GM12878 (cell line): ENCODE measurements around the gene SACS. TPM values are rescaled to one million over a fixed set of nuclear protein-coding genes. Genes with fewer than 3 reads are reported as not detected.

Experiments
- ATAC-seq: fragments of 200-7000 bp; cut with Tn5 transposase; 3 replicates; pipeline ENCODE4 v1.9.1; 2020; ENCODE audit warnings: mild to moderate bottlenecking, moderate library complexity
- BruUV-seq: library from RNA; stranded (reverse); fragments of 400-500 nt; replicated peaks from 2 replicates; lab custom pipeline; 2021; lab: Mats Ljungman, UMichigan
- CTCF ChIA-PET: fragments of 300-600 bp; sonication (Branson Sonifier 250); formaldehyde crosslinking; extraction: SDS; loops from one replicate; lab custom pipeline; 2021; ENCODE audit warnings: inconsistent platforms; lab: Yijun Ruan, JAX
- POLR2A ChIA-PET: fragments of 350-600 bp; formaldehyde crosslinking; extraction: SDS; loops from one replicate; lab custom pipeline; 2021; ENCODE audit warnings: inconsistent platforms; lab: Charles Lee
- RAD21 ChIA-PET: fragments of 300-600 bp; sonication (Branson Sonifier 250); formaldehyde crosslinking; loops from one replicate; lab custom pipeline; 2023; ENCODE audit warnings: antibody characterized with exemption; ENCODE audit not compliant: unreplicated experiment; lab: Charles Lee
- SMC1A ChIA-PET: fragments of 300-600 bp; sonication (Branson Sonifier 250); formaldehyde crosslinking; loops from one replicate; lab custom pipeline; 2023; ENCODE audit not compliant: unreplicated experiment, uncharacterized antibody; lab: Charles Lee
- DNase-seq: peaks from one replicate; pipeline ENCODE4 v3.0.0-alpha.2; 2011; ENCODE audit warnings: low read depth, low spot score
- FAIRE-seq: peaks from 3 replicates; lab custom pipeline; 2011; peaks lifted over from hg19 to GRCh38; lab: Jason Lieb, UNC
- H2AFZ ChIP-seq: 2 replicates; pipeline ENCODE4 v1.6.0; 2011; ENCODE audit warnings: low read depth, low read length, control low read depth; ENCODE audit not compliant: control insufficient read depth
- H3K27ac ChIP-seq: 2 replicates; pipeline ENCODE4 v1.5.1; 2011; ENCODE audit warnings: control low read depth; ENCODE audit not compliant: control insufficient read depth, insufficient read depth
- H3K27me3 ChIP-seq, 2 experiments: replicated peaks in 1 of 2; 2 replicates each; pipeline versions ENCODE4 v1.6.0 to v1.6.1; 2011; ENCODE audit warnings: low read length in 1 of 2; ENCODE audit not compliant: control insufficient read depth in 2 of 2, insufficient read depth in 2 of 2
- H3K36me3 ChIP-seq, 2 experiments: 2 replicates each; pipeline ENCODE4 v1.5.1; 2011; ENCODE audit warnings: low read length in 1 of 2; ENCODE audit not compliant: control insufficient read depth in 2 of 2, insufficient read depth in 2 of 2
- H3K4me1 ChIP-seq: 2 replicates; pipeline ENCODE4 v1.6.1; 2011; ENCODE audit warnings: mild to moderate bottlenecking, low read length, moderate library complexity, mixed read lengths; ENCODE audit not compliant: control insufficient read depth, insufficient read depth
- H3K4me2 ChIP-seq: 2 replicates; pipeline ENCODE4 v1.6.0; 2011; ENCODE audit warnings: control low read depth; ENCODE audit not compliant: control insufficient read depth, insufficient read depth
- H3K4me3 ChIP-seq: fragments of 200-600 bp; sonication (generic); 2 replicates; pipeline ENCODE4 v1.5.1; 2016
- H3K79me2 ChIP-seq: 2 replicates; pipeline ENCODE4 v1.6.0; 2011; ENCODE audit warnings: low read length; ENCODE audit not compliant: control insufficient read depth, insufficient read depth
- H3K9ac ChIP-seq: 2 replicates; pipeline ENCODE4 v1.8.0; 2011; ENCODE audit warnings: low read length, control low read depth, mixed read lengths; ENCODE audit not compliant: control insufficient read depth, insufficient read depth
- H3K9me3 ChIP-seq: replicated peaks from 3 replicates; pipeline ENCODE4 v1.5.1; 2011; ENCODE audit warnings: mild to moderate bottlenecking, low read length; ENCODE audit not compliant: control insufficient read depth, insufficient read depth
- H4K20me1 ChIP-seq: 2 replicates; pipeline ENCODE4 v1.6.0; 2011; ENCODE audit not compliant: control insufficient read depth, insufficient read depth
- BHLHE40 ChIP-seq, 2 experiments: fragments of 450-650 bp in 1 of 2; IDR thresholded peaks; 2 replicates each; pipeline ENCODE4 v1.6.1; 2011 to 2017; ENCODE audit warnings: low read depth in 2 of 2, borderline replicate concordance in 1 of 2, improper control_type of control experiment in 1 of 2, low read length in 1 of 2, mild to moderate bottlenecking in 1 of 2
- BRCA1 ChIP-seq: IDR thresholded peaks from 2 replicates; pipeline ENCODE4 v1.6.1; 2011; ENCODE audit warnings: low read depth, low read length, improper control_type of control experiment
- EP300 ChIP-seq, 2 experiments: fragments of 150-350 bp in 1 of 2; IDR thresholded peaks; 2 replicates each; pipeline ENCODE4 v1.6.1; 2011 to 2012; ENCODE audit warnings: low read depth in 2 of 2, low read length in 2 of 2, borderline replicate concordance in 1 of 2, improper control_type of control experiment in 1 of 2, inconsistent platforms in 1 of 2; ENCODE audit not compliant: control insufficient read depth in 1 of 2
- EZH2 ChIP-seq: IDR thresholded peaks from 2 replicates; pipeline ENCODE4 v1.6.1; 2012; ENCODE audit warnings: low read depth, mild to moderate bottlenecking, control low read depth, inconsistent platforms, low read length, borderline replicate concordance; ENCODE audit not compliant: control insufficient read depth
- FOXM1 ChIP-seq: IDR thresholded peaks from 2 replicates; pipeline ENCODE4 v1.6.1; 2012; ENCODE audit warnings: low read depth, mild to moderate bottlenecking, inconsistent platforms, low read length, moderate library complexity
- GATAD2B ChIP-seq: fragments of 450-650 bp; conservative IDR thresholded peaks from 2 replicates; pipeline ENCODE4 v1.6.1; 2017; ENCODE audit warnings: low read depth, mild to moderate bottlenecking, moderate library complexity
- HDAC2 ChIP-seq: fragments of 200-600 bp; sonication (generic); IDR thresholded peaks from 2 replicates; pipeline ENCODE4 v1.6.1; 2017
- HDAC6 ChIP-seq: fragments of 200-600 bp; sonication (generic); IDR thresholded peaks from one replicate; pipeline ENCODE4 v1.8.0; 2017; ENCODE audit warnings: antibody characterized with exemption; ENCODE audit not compliant: unreplicated experiment
- IKZF2 ChIP-seq, 2 experiments: fragments of 450-650 bp; IDR thresholded peaks; 2 replicates each; pipeline ENCODE4 v1.6.1; 2017; ENCODE audit warnings: mild to moderate bottlenecking in 2 of 2, moderate library complexity in 2 of 2
- MAX ChIP-seq: IDR thresholded peaks from 2 replicates; pipeline ENCODE4 v1.6.1; 2012; ENCODE audit warnings: low read depth, low read length, improper control_type of control experiment
- NFYA ChIP-seq: IDR thresholded peaks from 2 replicates; pipeline ENCODE4 v1.6.1; 2011; ENCODE audit warnings: low read depth, mild to moderate bottlenecking, low read length, improper control_type of control experiment, borderline replicate concordance
- RAD51 ChIP-seq: fragments of 450-650 bp; IDR thresholded peaks from 2 replicates; pipeline ENCODE4 v1.6.1; 2016; ENCODE audit warnings: moderate library complexity, mild to moderate bottlenecking, inconsistent platforms
- RCOR1 ChIP-seq: conservative IDR thresholded peaks from 2 replicates; pipeline ENCODE4 v1.6.1; 2012; ENCODE audit warnings: low read depth, low read length, improper control_type of control experiment
- SUPT20H ChIP-seq: IDR thresholded peaks from 2 replicates; pipeline ENCODE4 v1.6.1; 2011; ENCODE audit warnings: low read depth, mild to moderate bottlenecking, low read length, moderate library complexity, borderline replicate concordance; ENCODE audit not compliant: control insufficient read depth
- TARDBP ChIP-seq: IDR thresholded peaks from 2 replicates; pipeline ENCODE4 v1.6.1; 2016; ENCODE audit warnings: borderline replicate concordance
- YY1 ChIP-seq: IDR thresholded peaks from 2 replicates; pipeline ENCODE4 v1.6.1; 2011; ENCODE audit warnings: low read depth, mild to moderate bottlenecking, low read length
- ZBTB4 ChIP-seq: fragments of 450-650 bp; formaldehyde crosslinking; IDR thresholded peaks from 2 replicates; pipeline ENCODE4 v1.4.0; 2022; ENCODE audit warnings: mild to moderate bottlenecking, moderate library complexity
- WGBS: methylation state at CpG from one replicate; pipeline ENCODE4 v1.1.6; 2016; ENCODE audit warnings: low lambda C conversion rate; ENCODE audit not compliant: insufficient replicate concordance, insufficient coverage; ENCODE audit errors: missing lambda C conversion rate; 5-methylcytosine and 5-hydroxymethylcytosine counted together
- in situ Hi-C: fragments of 300-500 bp; cut with MboI; formaldehyde crosslinking; loops from 9 replicates; pipeline ENCODE4 v1.14.3; 2018; ENCODE audit warnings: mixed read lengths
- intact Hi-C: fragments of 100-400 bp; cut with micrococcal nuclease; formaldehyde crosslinking; loops from one replicate; pipeline ENCODE4 v1.14.2; 2022; ENCODE audit not compliant: unreplicated experiment
- polyA plus RNA-seq, 11 experiments: library from polyadenylated mRNA; depleted of rRNA in 4 of 11; unstranded in 6 of 11; stranded (reverse) in 5 of 11; fragments of >200 nt; fragmentation: Nextera tagmentation in 4 of 11; fragmentation: Illumina TruSeq in 1 of 11; extraction: Ambion mirVana in 4 of 11; extraction: Trizol in 1 of 11; gene quantifications; 1 replicate in 1 of 11; 2 replicates in 10 of 11; pipeline versions ENCODE4 v1.2.1 to v1.2.3, GENCODE V29; 2011 to 2016; ENCODE audit warnings: inconsistent platforms in 2 of 11, missing spikeins in 2 of 11, low read depth in 1 of 11
- total RNA-seq, 4 experiments: library from RNA; depleted of rRNA in 3 of 4; stranded (reverse); fragments of >200 nt in 3 of 4; fragmentation: Illumina TruSeq in 1 of 4; extraction: Trizol in 1 of 4; gene quantifications; 2 replicates each; pipeline versions ENCODE4 v1.2.1 to v1.2.3, GENCODE V29; 2013 to 2021

SACS gene
- total and polyA plus RNA-seq, 10 of the 15 experiments (the other 5 are each of a cell fraction or from before 2014, with no cell fraction given): 9.9 to 74.9 (median 22.1) TPM

- TF ChIP-seq ZBTB4 (CRISPR knock-in tag): no peak
Observed at GRCh38 chr13:23377579-23377978, 55.9 kb downstream of the SACS start (continued).

- Histone ChIP-seq H3K27me3 (no peaks in the 10 kb centered on the region), H3K9ac (peak overlapping the region; percentile 77), H3K36me3 (peaks cover 0 to 5% of the 10 kb centered on the region in 2 experiments; a peak in 1 of 4 replicates), H3K27ac (peak overlapping the region; percentile 75), H4K20me1 (no peaks in the 10 kb centered on the region), H2AFZ (peak overlapping the region; percentile 91), H3K79me2 (peaks cover 35% of the 10 kb centered on the region), H3K4me1 (peaks cover 37% of the 10 kb centered on the region), H3K9me3 (no peaks in the 10 kb centered on the region; the same call in 2 of the 3 replicates), H3K4me3 (peak overlapping the region; percentile 80), H3K4me2 (peak overlapping the region; percentile 36)
- ChIA-PET CTCF (interaction anchor here (0.6 kb wide), 1 partner anchor 24 kb away, joined by 3 read pairs; no protein-coding TSS in a partner anchor), RAD21 (interaction anchor here (1.0 kb wide), 1 partner anchor 52 kb away, joined by 3 read pairs; no protein-coding TSS in a partner anchor), SMC1A (no interaction called here), POLR2A (interaction anchor here (0.6 kb wide), 1 partner anchor 53 kb away, joined by 3 read pairs; no protein-coding TSS in a partner anchor)
- DNase-seq (peak; percentile 66), ATAC-seq (peak; percentile 91), FAIRE-seq (peak; percentile 64)
- intact Hi-C loops: loop anchor here (5.0 kb wide), 1 partner anchor 87 kb away; no protein-coding TSS in a partner anchor
- no TSS peak for BruUV-seq
- in situ Hi-C loops: no loop called here
- 2% methylated on average over 51 of the region's 117 CpGs for WGBS
- no peak for TF ChIP-seq SUPT20H
- TF ChIP-seq FOXM1: no peak
- no peak for TF ChIP-seq TARDBP
- no peak for TF ChIP-seq RCOR1
- no peak for TF ChIP-seq IKZF2 (IDR thresholded peaks at IDR 0.05)
- peak; percentile 91 for TF ChIP-seq GATAD2B
- TF ChIP-seq MAX: peak; percentile 44
- TF ChIP-seq BHLHE40 (IDR thresholded peaks at IDR 0.05; ENCODE audit: borderline replicate concordance in 1 of 2, low read depth in 2 of 2, low read length in 1 of 2): peak in 1 of 2 experiments; percentile 59; a peak in 2 of 4 replicates
- no peak for TF ChIP-seq EP300 (IDR thresholded peaks at IDR 0.05; ENCODE audit: borderline replicate concordance in 1 of 2, control insufficient read depth in 1 of 2, low read depth in 2 of 2, low read length in 2 of 2)
- no peak for TF ChIP-seq RAD51
- no peak for TF ChIP-seq BRCA1
- TF ChIP-seq HDAC2: no peak
- TF ChIP-seq EZH2: no peak
- no peak for TF ChIP-seq NFYA
- TF ChIP-seq YY1: peak; percentile 29; the same call in 1 of the 2 replicates
- peak; percentile 35 for TF ChIP-seq HDAC6
Observed at GRCh38 chr13:23375001-23375971, 58.2 kb downstream of the SACS start.
